GM21447 (cell line): ENCODE data around the gene ADCY3.

Experiments
- ATAC-seq: cut with Tn5 transposase; IDR thresholded peaks from one replicate; pipeline ENCODE4 v1.9.1; 2021; ENCODE audit not compliant: unreplicated experiment

ADCY3 gene

DNA sequence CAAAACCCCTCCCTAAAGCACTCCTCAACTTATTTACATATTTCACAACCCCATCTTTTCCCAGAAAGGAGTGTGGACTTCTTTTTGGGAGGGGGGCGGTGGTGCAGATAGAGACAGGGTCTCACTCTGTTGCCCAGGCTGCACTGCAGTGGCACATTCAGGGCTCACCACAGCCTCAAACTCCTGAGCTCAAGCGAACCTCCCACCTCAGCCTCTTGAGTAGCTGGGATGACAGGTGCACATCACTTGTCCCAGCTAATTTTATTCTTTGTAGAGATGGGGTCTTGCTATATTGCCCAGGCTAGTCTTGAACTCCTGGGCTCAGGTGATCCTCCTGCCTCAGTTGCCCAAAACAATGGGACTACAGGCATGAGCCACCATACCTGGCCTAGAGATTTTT, 44.1 kb downstream of the ADCY3 start:
- ATAC-seq = no peak

GRCh38 chr2:24875272-24875671, 44.8 kb downstream of the ADCY3 start:
- ATAC-seq = no peak

DNA sequence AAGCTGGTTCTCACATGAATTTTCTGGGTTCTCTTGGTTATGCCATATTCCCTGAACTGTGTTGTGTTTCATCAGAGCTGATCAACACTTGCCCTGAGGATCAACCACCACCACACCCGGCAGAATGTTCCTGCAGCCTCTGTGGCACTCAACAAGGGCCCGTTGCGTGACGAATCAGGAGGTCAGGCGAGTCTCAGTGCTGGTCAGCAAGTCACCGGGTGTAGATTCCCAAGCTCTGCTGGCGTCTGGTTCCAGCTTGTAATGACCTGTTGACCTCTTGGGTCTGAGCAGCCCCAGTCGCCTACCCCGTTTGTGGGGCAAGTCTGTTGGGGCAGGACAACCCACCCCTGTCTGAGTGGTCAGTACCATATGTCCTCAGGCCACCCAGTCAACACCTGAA, 46.0 kb downstream of the ADCY3 start:
- no peak for ATAC-seq

DNA sequence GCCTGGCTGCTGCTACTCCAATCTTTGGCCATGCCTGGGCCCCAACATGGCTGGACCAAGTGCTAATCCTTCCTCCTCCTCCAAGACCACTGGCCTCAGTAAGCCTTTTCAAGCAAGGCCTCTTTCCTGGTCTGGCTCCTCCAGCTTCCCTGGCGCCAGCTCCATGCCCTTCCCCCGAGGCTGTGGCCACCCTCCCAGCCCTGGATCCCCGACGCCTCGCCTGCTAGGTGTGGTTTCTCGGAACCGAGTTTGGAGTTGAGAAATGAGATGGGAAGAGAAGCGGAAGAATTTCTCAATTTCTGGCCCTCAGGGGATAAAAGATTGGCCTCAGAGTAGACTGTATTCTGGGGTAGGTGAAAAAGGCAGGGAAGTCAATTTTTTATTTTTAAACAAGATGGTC, 46.4 kb downstream of the ADCY3 start:
- no peak for ATAC-seq

- ATAC-seq = no peak
Measured at GRCh38 chr2:24872344-24873115, 47.5 kb downstream of the ADCY3 start.

GRCh38 chr2:24871852-24872333, 48.1 kb downstream of the ADCY3 start:
- no peak for ATAC-seq

- no peak for ATAC-seq
Measured at GRCh38 chr2:24870891-24871705, 48.9 kb downstream of the ADCY3 start.

GRCh38 chr2:24870440-24870839, 49.6 kb downstream of the ADCY3 start:
- ATAC-seq = no peak

- ATAC-seq = no peak
Measured at GRCh38 chr2:24866946-24867345, 53.1 kb downstream of the ADCY3 start.

- ATAC-seq = no peak
Measured at GRCh38 chr2:24863641-24864040, 56.4 kb downstream of the ADCY3 start.

GRCh38 chr2:24861500-24861899, 58.5 kb downstream of the ADCY3 start:
- ATAC-seq = no peak

GRCh38 chr2:24860631-24861030, 59.4 kb downstream of the ADCY3 start:
- no peak for ATAC-seq

DNA sequence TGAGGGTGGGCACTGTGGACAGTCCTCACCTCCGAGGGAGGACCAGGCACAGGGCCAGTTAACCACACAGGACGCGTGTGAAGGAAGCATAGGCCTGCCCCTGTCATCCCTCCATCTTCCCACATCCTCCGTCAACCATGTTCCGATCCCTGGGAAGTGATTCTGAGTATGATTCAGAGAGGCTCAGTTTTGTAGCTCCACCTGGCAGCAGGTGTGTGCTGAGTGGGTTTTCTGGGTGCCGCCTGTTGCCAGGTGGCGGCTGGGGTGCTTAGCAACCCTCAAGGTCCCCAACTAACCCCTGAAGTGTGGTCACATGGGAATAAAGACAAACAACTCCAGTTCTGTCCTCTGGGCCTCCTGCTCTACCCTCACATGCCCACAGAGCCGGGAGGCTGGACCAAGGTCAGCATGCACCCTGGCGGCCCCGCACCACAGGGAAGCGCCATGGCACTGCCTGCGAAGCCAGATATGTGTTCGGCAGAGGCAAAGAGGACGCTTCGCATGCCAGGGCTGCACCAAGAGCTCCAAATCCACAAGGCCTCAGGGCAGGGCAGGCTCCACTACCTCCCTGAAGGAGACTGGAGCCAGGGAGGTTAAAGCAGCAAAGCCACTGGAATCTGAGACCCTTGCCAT, 60.0 kb downstream of the ADCY3 start:
- no peak for ATAC-seq

DNA sequence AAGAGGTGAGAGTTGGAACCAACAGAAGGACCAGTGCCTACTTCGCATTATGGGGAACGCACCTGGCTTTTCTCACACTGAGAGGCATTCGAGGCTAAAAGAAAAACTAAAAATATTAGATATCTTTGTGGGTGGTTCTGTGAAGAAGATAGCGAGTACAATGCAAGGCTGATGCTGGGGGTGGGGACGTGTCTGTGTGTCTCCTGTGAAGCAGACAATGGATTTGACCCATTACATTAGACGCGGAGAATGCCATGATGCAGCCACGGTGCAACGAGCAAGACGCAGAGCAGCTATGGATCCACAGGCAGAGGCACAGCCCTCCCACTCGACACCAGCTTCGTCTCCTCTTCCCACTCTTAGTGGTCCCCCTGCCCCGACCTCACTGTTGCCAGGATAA, 61.0 kb downstream of the ADCY3 start:
- ATAC-seq = no peak

DNA sequence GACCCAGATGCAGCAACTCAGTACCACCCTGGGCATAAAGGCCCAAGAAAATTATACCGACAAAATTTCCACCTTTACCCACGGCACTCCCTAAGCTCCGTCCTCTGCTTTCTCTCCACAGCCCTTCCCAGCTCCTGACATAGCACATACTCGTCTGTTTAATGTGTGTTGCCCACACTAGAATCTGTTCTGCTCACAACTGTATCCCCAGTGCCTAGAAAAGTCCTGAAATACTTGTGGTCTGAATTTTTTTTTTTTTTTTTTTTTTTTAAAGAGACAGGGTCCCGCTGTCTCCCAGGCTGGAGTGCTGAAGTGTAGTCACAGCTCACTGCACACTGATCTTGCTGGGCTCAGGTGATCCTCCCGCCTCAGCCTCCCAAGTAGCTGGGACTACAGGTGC, 62.3 kb downstream of the ADCY3 start:
- no peak for ATAC-seq

GRCh38 chr2:24856791-24857211, 63.2 kb downstream of the ADCY3 start:
- no peak for ATAC-seq

- ATAC-seq = no peak
Measured at GRCh38 chr2:24855726-24856125, 64.3 kb downstream of the ADCY3 start.

DNA sequence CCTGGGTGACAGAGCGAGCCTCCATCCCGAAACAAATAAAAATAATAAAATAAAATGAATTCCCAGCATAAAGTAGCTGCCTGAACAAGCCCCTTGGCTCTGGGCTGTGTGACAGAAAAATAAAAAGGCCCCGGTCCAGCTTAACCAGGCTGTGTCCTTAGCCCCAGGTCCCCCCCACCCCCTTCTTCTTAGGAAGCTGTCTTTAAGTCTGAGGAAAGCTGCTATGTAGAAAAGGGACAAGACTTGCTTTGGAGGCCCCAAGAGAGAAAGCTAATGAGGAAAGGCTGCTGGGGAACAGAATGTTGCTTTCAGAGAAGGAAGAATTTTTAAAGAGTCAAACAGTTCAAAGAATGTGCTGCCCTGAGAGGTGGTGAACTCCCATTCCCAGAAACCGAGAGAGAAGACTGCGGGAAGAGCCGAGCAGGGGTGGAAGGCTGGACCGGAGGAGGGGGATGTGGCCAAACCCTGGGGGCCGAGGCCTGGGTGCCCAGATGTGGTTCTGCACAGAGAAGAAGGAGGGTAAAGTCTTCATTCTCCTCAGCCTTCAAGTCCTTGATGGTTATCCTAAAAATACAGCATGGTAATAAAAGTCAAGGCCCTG, 64.9 kb downstream of the ADCY3 start:
- ATAC-seq = no peak

DNA sequence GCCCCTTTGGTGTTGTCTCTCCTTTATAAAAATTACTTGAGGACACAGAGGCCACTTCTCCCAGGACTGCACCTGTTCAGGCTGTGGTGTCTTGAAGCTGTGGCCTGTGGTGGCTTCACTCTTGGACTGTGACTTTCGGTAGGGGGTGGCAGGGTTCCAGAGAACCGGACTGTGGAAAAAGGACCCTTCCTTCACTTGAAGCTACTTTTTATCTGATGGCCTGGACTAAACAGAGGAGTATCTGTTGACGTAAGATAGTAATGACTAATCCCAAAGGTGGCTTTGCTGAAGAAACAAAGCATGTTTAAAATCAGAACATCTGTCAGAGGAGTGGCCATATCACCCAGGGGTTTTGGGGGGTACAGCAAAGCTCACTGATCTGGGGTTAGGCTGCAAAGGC, 66.0 kb downstream of the ADCY3 start:
- no peak for ATAC-seq

GRCh38 chr2:24853046-24853445, 67.0 kb downstream of the ADCY3 start:
- no peak for ATAC-seq

GRCh38 chr2:24852431-24853020, 67.5 kb downstream of the ADCY3 start:
- no peak for ATAC-seq
